Transverse colon (tissue), 4 donors: ENCODE data around the gene FAM162A. TPM values are rescaled to one million over a fixed set of nuclear protein-coding genes. Genes with fewer than 3 reads are reported as not detected.
"Not testable (repeated sequence)": the region's sequence is repeated elsewhere in the genome, so short reads cannot be mapped to it uniquely, and the experiment has no call there.

ENCODE experiments used
- DNase-seq: peaks from one replicate; pipeline ENCODE4 v3.0.0-alpha.2; 2019
- H3K27ac ChIP-seq, 4 donors: fragments of 200-600 bp; sonication (generic); 2 replicates each; pipeline ENCODE4 v1.5.1; 2016 to 2018; ENCODE audit warnings: inconsistent platforms in 4 of 4
- H3K27me3 ChIP-seq: fragments of 200-600 bp; sonication (generic); 2 replicates; pipeline ENCODE4 v1.5.1; 2017; ENCODE audit warnings: inconsistent platforms
- H3K36me3 ChIP-seq, 4 donors: fragments of 200-600 bp; sonication (generic); 2 replicates each; pipeline ENCODE4 v1.5.1; 2017 to 2019; ENCODE audit warnings: inconsistent platforms in 4 of 4
- H3K4me1 ChIP-seq, 4 donors: fragments of 200-600 bp; sonication (generic); 2 replicates each; pipeline ENCODE4 v1.5.1; 2017 to 2020; ENCODE audit warnings: inconsistent platforms in 4 of 4
- H3K4me3 ChIP-seq, 4 donors: fragments of 200-600 bp; sonication (generic); 1 replicate in 1 of 4; 2 replicates in 3 of 4; pipeline versions ENCODE4 v1.5.1 to v1.6.1; 2017 to 2019; ENCODE audit warnings: inconsistent platforms in 4 of 4
- H3K9me3 ChIP-seq, 2 donors: fragments of 200-600 bp; sonication (generic); 2 replicates each; pipeline ENCODE4 v1.5.1; 2017 to 2019; ENCODE audit warnings: inconsistent platforms in 2 of 2
- EP300 ChIP-seq: sonication (generic); formaldehyde crosslinking; IDR thresholded peaks from one replicate; pipeline ENCODE4 v1.6.1; 2017; ENCODE audit warnings: antibody characterized with exemption, low read depth
- POLR2A ChIP-seq: fragments of 450-650 bp; IDR thresholded peaks from one replicate; pipeline ENCODE4 v1.6.1; 2016; ENCODE audit warnings: antibody characterized with exemption, mild to moderate bottlenecking, moderate library complexity
- POLR2AphosphoS5 ChIP-seq, 3 donors: sonication (generic); formaldehyde crosslinking; IDR thresholded peaks; one replicate each; pipeline ENCODE4 v1.6.1; 2016; ENCODE audit warnings: antibody characterized with exemption in 3 of 3
- WGBS, 2 donors: methylation state at CpG; one replicate each; pipeline ENCODE4 v1.1.5; 2018; ENCODE audit warnings: low coverage in 1 of 2; 5-methylcytosine and 5-hydroxymethylcytosine counted together
- in situ Hi-C, 4 donors: fragments of 200-750 bp; cut with MboI; loops; one replicate each; pipeline versions ENCODE4 v1.15.0 to v1.15.1; 2017; ENCODE audit warnings: low sequenced_read_pairs in 3 of 4, low pct_ligation_motif_present in 1 of 4, low pct_unique_long_range_greater_than_20kb in 1 of 4
- intact Hi-C: fragments of 100-400 bp; cut with DNase I; formaldehyde crosslinking; loops from one replicate; pipeline ENCODE4 v1.15.1; 2023; ENCODE audit warnings: low total_unique reads
- total RNA-seq, 4 donors: library from RNA; depleted of rRNA; stranded (reverse); fragments of >200 nt; gene quantifications; one replicate each; pipeline ENCODE4 v1.1.0, GENCODE V29; 2016
- TF ChIP-seq, protein P1 (sequence below), 5 experiments: fragments of 200-600 bp in 3 of 5; fragments of 450-650 bp in 2 of 5; sonication (generic) in 3 of 5; IDR thresholded peaks; 1 replicate in 2 of 5; 2 replicates in 3 of 5; pipeline ENCODE4 v1.5.1; 2016 to 2017; ENCODE audit warnings: antibody characterized with exemption in 5 of 5, inconsistent platforms in 3 of 5, mild to moderate bottlenecking in 2 of 5, moderate library complexity in 1 of 5

The FAM162A gene
- total RNA-seq, 4 donors from 2014 or later, result 11.2 to 116 (median 57.6) TPM

DNA sequence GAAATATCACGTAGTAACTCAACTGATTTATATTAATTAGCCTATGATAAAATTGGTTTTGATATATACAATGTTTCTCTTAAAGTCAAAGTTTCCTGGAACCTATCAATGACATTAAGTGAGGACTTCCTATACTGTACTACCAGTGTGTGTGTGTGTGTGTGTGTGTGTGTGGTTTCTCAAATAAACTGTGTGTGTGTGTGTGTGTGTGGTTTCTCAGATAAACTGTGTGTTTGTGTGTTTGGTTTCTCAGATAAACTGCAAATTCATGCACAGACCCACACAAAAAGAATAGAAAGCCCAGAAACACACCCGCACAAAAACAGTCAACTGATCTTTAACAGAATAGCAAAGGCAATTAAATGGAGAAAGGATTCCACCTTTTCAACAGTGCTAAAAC, 46.4 kb downstream of the FAM162A start:
- peaks cover 0 to 39% (median 17%) of the 10 kb centered on the region in 4 donors for H3K36me3 ChIP-seq
- no peaks in the 10 kb centered on the region for H3K27me3 ChIP-seq
- no peak overlapping the region for H3K4me3 ChIP-seq
- intact Hi-C loops (no loop called here), in situ Hi-C loops (no loop called here)
- H3K4me1 ChIP-seq, result no peaks in the 10 kb centered on the region
- 99 to 100% methylated on average over 1 to 2 of the region's 2 CpGs for WGBS, 2 donors
- H3K27ac ChIP-seq, result no peak overlapping the region
- TF ChIP-seq EP300 (no peak), POLR2AphosphoS5 (IDR thresholded peaks at IDR 0.05) (no peak), POLR2A (no peak)
- TF ChIP-seq, protein P1, sequence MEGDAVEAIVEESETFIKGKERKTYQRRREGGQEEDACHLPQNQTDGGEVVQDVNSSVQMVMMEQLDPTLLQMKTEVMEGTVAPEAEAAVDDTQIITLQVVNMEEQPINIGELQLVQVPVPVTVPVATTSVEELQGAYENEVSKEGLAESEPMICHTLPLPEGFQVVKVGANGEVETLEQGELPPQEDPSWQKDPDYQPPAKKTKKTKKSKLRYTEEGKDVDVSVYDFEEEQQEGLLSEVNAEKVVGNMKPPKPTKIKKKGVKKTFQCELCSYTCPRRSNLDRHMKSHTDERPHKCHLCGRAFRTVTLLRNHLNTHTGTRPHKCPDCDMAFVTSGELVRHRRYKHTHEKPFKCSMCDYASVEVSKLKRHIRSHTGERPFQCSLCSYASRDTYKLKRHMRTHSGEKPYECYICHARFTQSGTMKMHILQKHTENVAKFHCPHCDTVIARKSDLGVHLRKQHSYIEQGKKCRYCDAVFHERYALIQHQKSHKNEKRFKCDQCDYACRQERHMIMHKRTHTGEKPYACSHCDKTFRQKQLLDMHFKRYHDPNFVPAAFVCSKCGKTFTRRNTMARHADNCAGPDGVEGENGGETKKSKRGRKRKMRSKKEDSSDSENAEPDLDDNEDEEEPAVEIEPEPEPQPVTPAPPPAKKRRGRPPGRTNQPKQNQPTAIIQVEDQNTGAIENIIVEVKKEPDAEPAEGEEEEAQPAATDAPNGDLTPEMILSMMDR (IDR thresholded peaks at IDR 0.05), result no peak
- no peak for DNase-seq
- no peaks in the 10 kb centered on the region for H3K9me3 ChIP-seq

DNA sequence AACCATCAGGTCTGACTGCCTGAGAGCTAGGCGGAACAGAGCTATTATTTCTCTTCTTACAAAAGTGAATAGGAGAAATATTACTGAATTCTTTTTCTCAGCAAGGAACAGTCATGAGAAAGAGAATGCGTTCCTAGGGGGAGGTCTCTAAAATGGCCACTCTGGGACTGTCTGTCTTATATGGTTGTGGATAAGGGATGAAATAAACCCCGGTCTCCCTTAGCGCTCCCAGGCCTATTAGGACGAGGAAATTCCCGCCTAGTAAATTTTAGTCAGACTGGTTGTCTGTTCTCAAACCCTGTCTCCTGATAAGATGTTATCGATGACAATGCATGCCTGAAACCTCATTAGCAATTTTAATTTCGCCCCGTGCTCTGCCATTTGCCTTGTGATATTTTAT, 52.0 kb downstream of the FAM162A start:
- no peaks in the 10 kb centered on the region for H3K4me1 ChIP-seq
- TF ChIP-seq EP300 (no peak), POLR2A (no peak)
- TF ChIP-seq, protein P1 (IDR thresholded peaks at IDR 0.05), result no peak
- H3K27ac ChIP-seq, result no peak overlapping the region
- no peak for DNase-seq
- intact Hi-C loops, result no loop called here
- in situ Hi-C loops, result no loop called here
- no peaks in the 10 kb centered on the region for H3K9me3 ChIP-seq
- WGBS, 2 donors, result 97 to 98% methylated on average over 9 of the region's 9 CpGs
- no peaks in the 10 kb centered on the region for H3K27me3 ChIP-seq
- H3K4me3 ChIP-seq, result no peak overlapping the region
- peaks cover 0 to 51% (median 20%) of the 10 kb centered on the region in 4 donors for H3K36me3 ChIP-seq

- no peak overlapping the region for H3K4me3 ChIP-seq
- TF ChIP-seq POLR2AphosphoS5 (IDR thresholded peaks at IDR 0.05) (no peak), EP300 (no peak), POLR2A (no peak)
- TF ChIP-seq, protein P1 (IDR thresholded peaks at IDR 0.05), result no peak
- H3K27ac ChIP-seq, result no peak overlapping the region
- 90% methylated on average over 9 of the region's 10 CpGs; no CpG with 5 or more reads in 1 of the 2 donors for WGBS, 2 donors
- no peaks in the 10 kb centered on the region for H3K27me3 ChIP-seq
- in situ Hi-C loops (no loop called here), intact Hi-C loops (no loop called here)
- H3K9me3 ChIP-seq, result no peaks in the 10 kb centered on the region
- peaks cover 0 to 49% (median 11%) of the 10 kb centered on the region in 4 donors for H3K36me3 ChIP-seq
- no peaks in the 10 kb centered on the region for H3K4me1 ChIP-seq
- DNase-seq, result no peak
Observed at GRCh38 chr3:122443090-122443489, 59.1 kb downstream of the FAM162A start.

DNA sequence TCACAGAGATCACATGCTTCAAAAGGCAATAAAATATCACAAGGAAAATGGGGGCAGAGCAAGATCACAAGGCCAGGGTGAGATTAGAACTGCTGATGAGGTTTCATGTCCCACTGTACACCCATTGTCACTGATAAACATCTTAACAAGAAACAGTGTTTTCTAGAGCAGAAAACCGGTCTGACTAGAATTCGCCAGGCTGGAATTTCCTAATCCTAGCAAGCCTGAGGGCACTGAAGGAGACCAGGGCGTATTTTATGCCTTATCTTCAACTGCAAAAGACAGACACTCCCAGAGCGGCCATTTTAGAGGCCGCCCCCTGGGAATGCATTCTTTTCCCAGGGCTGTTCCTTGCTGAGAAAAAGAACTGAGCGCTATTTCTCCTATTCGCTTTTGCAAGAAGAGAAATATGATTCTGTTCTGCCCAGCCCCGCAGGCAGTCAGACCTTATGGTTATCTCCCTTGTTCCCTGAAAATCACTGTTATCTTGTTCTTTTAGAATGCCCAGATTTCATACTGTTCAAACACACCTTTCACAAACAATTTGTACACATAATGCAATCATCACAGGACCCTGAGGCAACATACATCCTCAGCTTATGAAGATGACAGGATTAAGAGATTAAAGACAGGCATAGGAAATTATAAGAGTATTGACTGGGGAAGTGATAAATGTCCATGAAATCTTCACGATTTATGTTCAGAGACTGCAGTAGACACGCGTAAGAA, 59.9 kb downstream of the FAM162A start:
- H3K4me3 ChIP-seq, H3K4me1 ChIP-seq, H3K27ac ChIP-seq, H3K9me3 ChIP-seq, intact Hi-C loops, H3K27me3 ChIP-seq, in situ Hi-C loops, DNase-seq: not testable (repeated sequence)
- H3K36me3 ChIP-seq, result peaks cover 0 to 47% (median 14%) of the 10 kb centered on the region in 4 donors
- WGBS, 2 donors, result 93 to 95% methylated on average over 5 to 11 of the region's 11 CpGs

DNA sequence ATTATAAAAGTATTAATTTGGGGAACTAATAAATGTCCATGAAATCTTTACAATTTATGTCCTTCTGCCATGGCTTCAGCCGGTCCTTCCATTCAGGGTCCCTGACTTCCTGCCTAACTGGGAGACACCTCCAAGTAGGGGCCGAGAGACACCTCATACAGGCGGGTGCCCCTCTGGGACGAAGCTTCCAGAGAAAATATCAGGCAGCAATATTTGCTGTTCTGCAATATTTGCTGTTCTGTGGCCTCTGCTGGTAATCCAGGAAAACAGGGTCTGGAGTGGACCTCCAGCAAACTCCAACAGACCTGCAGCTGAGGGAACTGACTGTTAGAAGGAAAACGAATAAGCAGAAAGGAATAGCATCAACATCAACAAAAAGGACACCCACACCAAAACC, 60.5 kb downstream of the FAM162A start:
- H3K36me3 ChIP-seq, result peaks cover 0 to 48% (median 17%) of the 10 kb centered on the region in 4 donors
- 94 to 95% methylated on average over 5 of the region's 5 CpGs for WGBS, 2 donors
- in situ Hi-C loops, result not testable (repeated sequence)

DNA sequence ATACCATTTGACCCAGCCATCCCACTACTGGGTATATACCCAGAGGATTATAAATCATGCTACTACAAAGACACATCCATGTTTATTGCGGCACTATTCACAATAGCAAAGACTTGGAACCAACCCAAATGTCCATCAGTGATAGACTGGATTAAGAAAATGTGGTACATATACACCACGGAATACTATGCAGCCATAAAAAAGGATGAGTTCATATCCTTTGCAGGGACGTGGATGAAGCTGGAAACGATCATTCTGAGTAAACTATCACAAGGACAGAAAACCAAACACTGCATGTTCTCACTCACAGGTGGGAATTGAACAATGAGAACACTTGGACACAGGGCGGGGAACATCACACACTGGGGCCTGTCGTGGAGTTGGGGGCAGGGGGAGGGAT, 64.2 kb downstream of the FAM162A start:
- in situ Hi-C loops, H3K27ac ChIP-seq, H3K4me1 ChIP-seq, H3K9me3 ChIP-seq, H3K4me3 ChIP-seq, DNase-seq, H3K27me3 ChIP-seq, intact Hi-C loops: not testable (repeated sequence)
- WGBS, 2 donors, result 98 to 100% methylated on average over 1 to 6 of the region's 6 CpGs
- H3K36me3 ChIP-seq, result peaks cover 0 to 43% (median 15%) of the 10 kb centered on the region in 4 donors

More for the DNA sequence above, 60.5 kb downstream of the FAM162A start:
- intact Hi-C loops, H3K27ac ChIP-seq, H3K4me3 ChIP-seq, H3K4me1 ChIP-seq, DNase-seq, H3K9me3 ChIP-seq, H3K27me3 ChIP-seq: not testable (repeated sequence)
